ENCODE data around the gene TAF1B. TPM values are rescaled to one million over a fixed set of nuclear protein-coding genes. Genes with fewer than 3 reads are reported as not detected.
A peak's percentile ranks its signal among the peaks of the same experiment; 100 is the strongest.

Gene TAF1B
- total RNA-seq, 2 donors from 2014 or later, result 34.4 to 42.3 TPM

GRCh38 chr2:9937968-9938367 lies 94.7 kb downstream of the TAF1B start:
- no peak overlapping the region for H3K27ac Mint-ChIP-seq
- no peak overlapping the region for H3K4me3 Mint-ChIP-seq
- peaks cover 0 to 3% of the 10 kb centered on the region in 2 donors for H3K27me3 Mint-ChIP-seq
- H3K4me1 Mint-ChIP-seq (ENCODE audit: low read depth in 2 of 2), result no peaks in the 10 kb centered on the region
- H3K9me3 Mint-ChIP-seq, result no peaks in the 10 kb centered on the region
- DNase-seq (ENCODE audit: low spot score), result no peak
- H3K36me3 Mint-ChIP-seq, result no peaks in the 10 kb centered on the region
- ATAC-seq, result peak; percentile 28 to 31

DNA sequence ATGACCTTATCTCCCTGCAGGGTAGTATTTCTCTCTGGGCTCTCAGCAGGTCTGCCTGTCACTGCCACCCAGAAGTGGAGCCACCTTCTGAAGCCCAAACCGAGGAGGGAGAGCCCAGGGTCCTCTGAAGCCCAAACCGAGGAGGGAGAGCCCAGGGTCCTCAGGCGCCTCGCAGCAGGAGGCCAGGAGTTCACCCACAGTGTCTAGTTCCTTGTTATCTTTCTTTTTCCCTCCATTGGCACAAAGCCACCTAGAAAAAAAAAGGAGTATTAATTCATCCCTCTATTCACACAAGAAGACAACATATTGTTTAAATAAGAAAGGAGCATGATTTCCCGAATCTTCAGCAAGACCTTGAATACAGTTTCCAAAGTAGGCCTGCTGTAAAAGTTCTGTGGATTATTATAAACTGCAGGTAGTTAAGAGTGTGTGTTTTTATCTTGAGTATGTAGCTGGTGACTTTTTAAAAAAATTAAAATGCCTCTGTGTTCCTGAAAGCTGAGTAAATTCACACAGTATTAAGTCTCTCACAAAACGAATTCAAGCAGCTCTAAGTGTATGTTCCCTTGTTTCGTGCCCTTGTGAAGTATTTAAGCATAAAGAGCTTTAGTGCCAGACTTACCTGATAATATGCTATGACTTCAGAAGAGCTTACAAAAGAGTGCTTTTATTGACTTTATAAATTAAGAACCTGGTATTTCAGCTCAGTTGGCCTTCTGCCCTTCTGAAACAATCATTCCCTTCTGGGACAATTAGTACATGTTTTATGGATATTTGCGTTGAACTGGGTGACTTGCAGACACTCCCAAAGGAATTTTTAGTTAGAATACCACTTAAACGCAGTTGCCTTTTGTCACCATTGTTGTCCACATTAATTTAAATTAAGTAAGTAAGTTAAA lies 96.6 kb downstream of the TAF1B start:
- H3K9me3 Mint-ChIP-seq, result no peaks in the 10 kb centered on the region
- no peaks in the 10 kb centered on the region for H3K4me1 Mint-ChIP-seq (ENCODE audit: low read depth in 2 of 2)
- no peak overlapping the region for H3K27ac Mint-ChIP-seq
- no peaks in the 10 kb centered on the region for H3K36me3 Mint-ChIP-seq
- ATAC-seq (no peak), DNase-seq (ENCODE audit: low spot score) (no peak)
- H3K27me3 Mint-ChIP-seq, result peaks cover 5 to 7% of the 10 kb centered on the region in 2 donors
- H3K4me3 Mint-ChIP-seq, result no peak overlapping the region

- H3K36me3 Mint-ChIP-seq, result no peaks in the 10 kb centered on the region
- ATAC-seq, result no peak
- H3K9me3 Mint-ChIP-seq, result no peaks in the 10 kb centered on the region
- H3K4me3 Mint-ChIP-seq, result no peak overlapping the region
- no peak overlapping the region for H3K27ac Mint-ChIP-seq
- peaks cover 16 to 19% of the 10 kb centered on the region in 2 donors for H3K27me3 Mint-ChIP-seq
- H3K4me1 Mint-ChIP-seq (ENCODE audit: low read depth in 2 of 2), result no peaks in the 10 kb centered on the region
- no peak for DNase-seq (ENCODE audit: low spot score)
Observed at GRCh38 chr2:9941196-9941995, 98.1 kb downstream of the TAF1B start.

DNA sequence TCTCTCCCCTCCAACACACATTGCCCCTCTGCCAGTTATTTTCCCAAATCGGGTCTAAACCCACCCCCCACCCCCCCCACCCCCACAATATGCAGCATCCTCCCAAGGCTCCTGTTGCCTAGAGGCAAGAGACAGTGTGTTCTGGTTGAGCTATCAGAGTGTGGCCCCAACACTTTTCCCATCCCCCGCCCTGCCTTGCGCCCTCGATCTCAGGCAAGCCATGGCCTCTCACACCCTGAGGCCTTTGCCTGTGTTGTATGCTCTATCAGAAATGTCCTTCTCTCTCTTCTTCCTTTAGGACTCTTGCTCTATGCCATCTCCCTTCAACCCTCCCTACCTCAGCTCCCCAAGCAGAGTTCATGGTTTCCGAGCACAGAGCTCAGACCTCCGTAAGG lies 98.7 kb downstream of the TAF1B start:
- H3K36me3 Mint-ChIP-seq, result no peaks in the 10 kb centered on the region
- no peak overlapping the region for H3K27ac Mint-ChIP-seq
- peaks cover 17 to 20% of the 10 kb centered on the region in 2 donors for H3K27me3 Mint-ChIP-seq
- ATAC-seq (no peak), DNase-seq (ENCODE audit: low spot score) (no peak)
- H3K4me1 Mint-ChIP-seq (ENCODE audit: low read depth in 2 of 2), result no peaks in the 10 kb centered on the region
- no peaks in the 10 kb centered on the region for H3K9me3 Mint-ChIP-seq
- no peak overlapping the region for H3K4me3 Mint-ChIP-seq

DNA sequence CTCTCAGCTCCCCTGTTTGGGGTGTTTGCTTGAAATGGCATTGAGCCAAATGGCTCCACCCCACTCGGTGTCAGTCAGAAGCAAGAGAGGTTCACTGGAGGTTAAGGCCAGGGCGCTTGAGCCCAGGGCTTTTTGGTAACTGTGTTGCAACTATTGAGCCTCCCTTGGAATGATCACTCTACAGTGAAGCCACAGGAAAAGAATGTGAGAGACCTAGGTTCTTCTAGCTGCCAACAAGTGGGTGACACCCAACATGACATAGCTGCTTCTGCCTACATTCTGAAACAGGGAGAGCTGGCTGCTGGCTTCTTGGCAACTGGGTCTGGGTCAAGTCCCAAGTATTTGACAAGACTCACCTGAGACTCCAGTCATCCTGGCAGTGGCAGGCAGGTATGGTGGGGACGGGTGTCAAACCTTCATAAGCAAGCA lies 101.1 kb downstream of the TAF1B start:
- H3K27ac Mint-ChIP-seq, result no peak overlapping the region
- H3K36me3 Mint-ChIP-seq, result no peaks in the 10 kb centered on the region
- H3K4me1 Mint-ChIP-seq (ENCODE audit: low read depth in 2 of 2), result no peaks in the 10 kb centered on the region
- no peak overlapping the region for H3K4me3 Mint-ChIP-seq
- peaks cover 26 to 30% of the 10 kb centered on the region in 2 donors for H3K27me3 Mint-ChIP-seq
- no peak for DNase-seq (ENCODE audit: low spot score)
- no peak for ATAC-seq
- no peaks in the 10 kb centered on the region for H3K9me3 Mint-ChIP-seq

- Mint-ChIP-seq H3K4me1 (ENCODE audit: low read depth in 2 of 2) (peaks cover 7% of the 10 kb centered on the region in 2 donors), H3K27me3 (peaks cover 34 to 41% of the 10 kb centered on the region in 2 donors), H3K4me3 (no peak overlapping the region), H3K9me3 (no peaks in the 10 kb centered on the region), H3K36me3 (no peaks in the 10 kb centered on the region), H3K27ac (no peak overlapping the region)
- ATAC-seq (no peak), DNase-seq (ENCODE audit: low spot score) (no peak)
Observed at GRCh38 chr2:9945596-9945995, 102.3 kb downstream of the TAF1B start.

- DNase-seq (ENCODE audit: low spot score), result no peak
- peaks cover 32 to 42% of the 10 kb centered on the region in 2 donors for H3K27me3 Mint-ChIP-seq
- H3K4me1 Mint-ChIP-seq (ENCODE audit: low read depth in 2 of 2), result peaks cover 7 to 8% of the 10 kb centered on the region in 2 donors
- no peak overlapping the region for H3K4me3 Mint-ChIP-seq
- H3K36me3 Mint-ChIP-seq, result no peaks in the 10 kb centered on the region
- no peak overlapping the region for H3K27ac Mint-ChIP-seq
- no peak for ATAC-seq
- H3K9me3 Mint-ChIP-seq, result no peaks in the 10 kb centered on the region
Observed at GRCh38 chr2:9946076-9946475, 102.8 kb downstream of the TAF1B start.

- Mint-ChIP-seq H3K27ac (no peak overlapping the region), H3K36me3 (no peaks in the 10 kb centered on the region), H3K4me1 (ENCODE audit: low read depth in 2 of 2) (peaks cover 7 to 8% of the 10 kb centered on the region in 2 donors), H3K9me3 (no peaks in the 10 kb centered on the region), H3K27me3 (peaks cover 32 to 42% of the 10 kb centered on the region in 2 donors), H3K4me3 (no peak overlapping the region)
- ATAC-seq, result no peak
- no peak for DNase-seq (ENCODE audit: low spot score)
Observed at GRCh38 chr2:9946818-9947217, 103.5 kb downstream of the TAF1B start.

DNA sequence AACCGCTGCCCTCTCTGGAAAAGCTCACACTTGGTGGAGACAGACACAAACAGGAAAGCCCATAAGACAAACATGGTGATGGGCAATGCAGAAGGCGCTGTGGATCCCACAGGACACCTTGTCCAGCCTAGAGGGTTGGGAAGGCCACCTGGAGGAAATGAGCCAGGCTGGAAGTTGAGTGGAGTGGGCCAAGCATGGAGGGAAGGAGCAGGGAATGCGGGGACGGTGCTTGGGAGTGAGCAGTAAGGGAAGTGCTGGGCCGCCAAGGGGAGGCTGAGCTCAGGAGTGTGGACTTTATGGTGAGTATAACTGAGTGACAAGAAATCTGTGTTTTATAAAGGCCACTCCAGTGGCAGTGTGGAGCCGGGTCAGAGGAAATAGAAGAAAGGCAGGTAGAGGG lies 105.4 kb downstream of the TAF1B start:
- Mint-ChIP-seq H3K9me3 (no peaks in the 10 kb centered on the region), H3K4me3 (peak overlapping the region; percentile 17)

DNA sequence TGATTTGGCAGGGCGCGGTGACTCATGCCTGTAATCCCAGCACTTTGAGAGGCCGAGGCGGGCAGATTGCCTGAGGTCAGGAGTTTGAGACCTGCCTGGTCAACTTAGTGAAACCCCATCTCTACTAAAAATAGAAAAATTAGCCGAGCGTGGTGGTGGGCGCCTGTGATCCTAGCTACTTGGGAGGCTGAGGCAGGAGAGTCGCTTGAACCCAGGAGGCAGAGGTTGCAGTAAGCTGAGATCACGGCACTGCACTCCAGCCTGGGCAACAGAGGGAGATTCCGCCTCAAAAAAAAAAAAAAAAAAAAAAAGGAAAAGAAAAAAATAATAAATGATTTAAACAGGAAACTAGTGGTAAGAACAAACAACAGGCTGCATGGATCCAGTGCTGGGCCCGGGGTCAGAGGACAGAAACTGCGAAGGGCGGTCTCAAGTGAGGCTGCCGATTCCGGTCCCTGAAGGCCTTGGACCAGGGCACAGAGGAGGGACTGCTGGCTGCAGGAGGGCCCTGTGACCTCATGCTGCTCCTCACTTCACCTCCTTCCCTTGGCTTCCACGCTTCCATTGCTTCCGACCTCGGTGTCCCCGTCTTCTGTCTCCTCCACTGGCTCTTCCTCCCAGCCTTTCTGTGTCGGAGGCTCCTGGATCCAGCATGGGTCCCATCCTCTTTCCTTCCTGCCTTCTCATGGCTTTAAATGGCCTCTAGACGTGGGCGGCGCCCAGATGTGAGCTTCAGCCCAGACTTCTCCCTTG lies 106.1 kb downstream of the TAF1B start:
- H3K4me1 Mint-ChIP-seq (ENCODE audit: low read depth in 2 of 2), result peaks cover 13 to 16% of the 10 kb centered on the region in 2 donors
- ATAC-seq (no peak), DNase-seq (ENCODE audit: low spot score) (no peak)
- peaks cover 38 to 64% of the 10 kb centered on the region in 2 donors for H3K27me3 Mint-ChIP-seq
- peak overlapping the region; percentile 81 for H3K4me3 Mint-ChIP-seq
- no peaks in the 10 kb centered on the region for H3K9me3 Mint-ChIP-seq
- H3K36me3 Mint-ChIP-seq, result no peaks in the 10 kb centered on the region
- peak overlapping the region in 1 of 2 donors; percentile 3 for H3K27ac Mint-ChIP-seq

More for the DNA sequence above, 105.4 kb downstream of the TAF1B start:
- ATAC-seq (no peak), DNase-seq (ENCODE audit: low spot score) (no peak)
- Mint-ChIP-seq H3K27me3 (peaks cover 41 to 59% of the 10 kb centered on the region in 2 donors), H3K4me1 (ENCODE audit: low read depth in 2 of 2) (peaks cover 13 to 16% of the 10 kb centered on the region in 2 donors), H3K36me3 (no peaks in the 10 kb centered on the region), H3K27ac (no peak overlapping the region)

DNA sequence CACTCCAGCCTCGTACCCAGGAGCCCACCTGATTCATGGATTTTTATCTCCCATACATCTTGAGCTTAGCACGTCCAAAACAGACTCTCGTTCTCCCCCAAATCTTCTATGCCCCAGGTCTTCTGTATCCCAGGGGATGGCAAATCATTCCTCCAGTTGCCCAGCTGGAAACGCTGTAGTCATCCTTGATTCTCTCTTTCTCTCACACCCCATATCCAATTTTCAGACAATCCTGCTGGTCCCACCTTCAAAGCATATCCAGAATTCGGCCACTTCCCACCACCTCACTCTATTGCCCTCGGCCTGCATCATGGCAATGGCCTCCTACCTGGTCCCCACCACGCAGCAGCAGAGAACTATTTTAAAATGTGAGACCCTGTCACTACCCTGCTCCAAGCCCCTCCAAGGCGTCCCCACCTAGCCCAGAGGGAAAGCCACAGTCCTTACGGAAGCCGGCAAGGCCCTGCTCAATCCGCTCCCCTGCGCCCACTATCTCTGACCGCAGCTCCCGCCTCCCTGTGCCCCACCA lies 106.8 kb downstream of the TAF1B start:
- ATAC-seq, result no peak
- H3K27me3 Mint-ChIP-seq, result peaks cover 35 to 64% of the 10 kb centered on the region in 2 donors
- peak overlapping the region; percentile 81 for H3K4me3 Mint-ChIP-seq
- peaks cover 13 to 16% of the 10 kb centered on the region in 2 donors for H3K4me1 Mint-ChIP-seq (ENCODE audit: low read depth in 2 of 2)
- DNase-seq (ENCODE audit: low spot score), result no peak
- no peaks in the 10 kb centered on the region for H3K36me3 Mint-ChIP-seq
- H3K27ac Mint-ChIP-seq, result peak overlapping the region in 1 of 2 donors; percentile 3
- H3K9me3 Mint-ChIP-seq, result no peaks in the 10 kb centered on the region

- DNase-seq (ENCODE audit: low spot score) (peak; percentile 66), ATAC-seq (peak in 1 of 2 donors; percentile 61)
- Mint-ChIP-seq H3K9me3 (no peaks in the 10 kb centered on the region), H3K36me3 (no peaks in the 10 kb centered on the region), H3K27me3 (peaks cover 32 to 59% of the 10 kb centered on the region in 2 donors), H3K4me3 (peak overlapping the region; percentile 81), H3K27ac (peak overlapping the region in 1 of 2 donors; percentile 3), H3K4me1 (ENCODE audit: low read depth in 2 of 2) (peaks cover 13 to 16% of the 10 kb centered on the region in 2 donors)
Observed at GRCh38 chr2:9950521-9951271, 107.4 kb downstream of the TAF1B start.

DNA sequence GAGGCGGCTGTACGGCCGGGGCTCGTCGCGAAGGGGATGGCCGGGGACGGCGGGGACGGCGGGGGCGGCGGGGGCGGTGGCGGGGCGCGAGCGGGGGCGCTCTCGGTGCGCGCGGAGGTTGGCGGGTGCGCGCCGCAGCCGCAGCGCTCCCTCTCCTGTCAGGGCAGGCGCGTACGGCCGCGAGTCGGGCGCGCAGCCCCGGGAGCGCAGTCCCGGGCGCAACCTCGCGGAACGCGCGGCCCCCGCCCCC lies 107.9 kb downstream of the TAF1B start:
- H3K27me3 Mint-ChIP-seq, result peaks cover 28 to 54% of the 10 kb centered on the region in 2 donors
- H3K4me1 Mint-ChIP-seq (ENCODE audit: low read depth in 2 of 2), result peaks cover 13 to 16% of the 10 kb centered on the region in 2 donors
- no peak overlapping the region for H3K27ac Mint-ChIP-seq
- H3K4me3 Mint-ChIP-seq, result peak overlapping the region; percentile 81
- DNase-seq (ENCODE audit: low spot score) (no peak), ATAC-seq (no peak)
- H3K9me3 Mint-ChIP-seq, result no peaks in the 10 kb centered on the region
- no peaks in the 10 kb centered on the region for H3K36me3 Mint-ChIP-seq

Measured in natural killer cell treated with Interleukin-12 subunit alpha and Interleukin-12 subunit beta and Interleukin-15 and Interleukin-18, amount 100 ng/mL, for 72 hours (primary cell).